NB4 (cell line): ENCODE data around the gene PDLIM7.
A peak's percentile ranks its signal among the peaks of the same experiment; 100 is the strongest.

Experiments used
- DNase-seq: peaks from one replicate; pipeline ENCODE4 v3.0.0; 2010; ENCODE audit warnings: low read depth
- H3K4me3 ChIP-seq: one replicate; pipeline ENCODE4 v1.5.1; 2011; ENCODE audit warnings: mild to moderate bottlenecking, low read depth, low read length, moderate library complexity
- MAX ChIP-seq: IDR thresholded peaks from 2 replicates; pipeline ENCODE4 v1.6.1; 2011; ENCODE audit warnings: low read depth, low read length
- MYC ChIP-seq: IDR thresholded peaks from 2 replicates; pipeline ENCODE4 v1.6.1; 2011; ENCODE audit warnings: low read depth, low read length
- POLR2A ChIP-seq: IDR thresholded peaks from 2 replicates; pipeline ENCODE4 v1.6.1; 2011; ENCODE audit warnings: mild to moderate bottlenecking; ENCODE audit not compliant: insufficient read length; ENCODE audit errors: extremely low read depth
- TF ChIP-seq, protein P1 (sequence below): IDR thresholded peaks from one replicate; pipeline ENCODE4 v1.5.1; 2012; ENCODE audit warnings: low read depth, low read length

PDLIM7 gene

GRCh38 chr5:177433658-177434217 lies 63.7 kb downstream of the PDLIM7 start:
- peak; percentile 1 for DNase-seq
- TF ChIP-seq, protein P1, sequence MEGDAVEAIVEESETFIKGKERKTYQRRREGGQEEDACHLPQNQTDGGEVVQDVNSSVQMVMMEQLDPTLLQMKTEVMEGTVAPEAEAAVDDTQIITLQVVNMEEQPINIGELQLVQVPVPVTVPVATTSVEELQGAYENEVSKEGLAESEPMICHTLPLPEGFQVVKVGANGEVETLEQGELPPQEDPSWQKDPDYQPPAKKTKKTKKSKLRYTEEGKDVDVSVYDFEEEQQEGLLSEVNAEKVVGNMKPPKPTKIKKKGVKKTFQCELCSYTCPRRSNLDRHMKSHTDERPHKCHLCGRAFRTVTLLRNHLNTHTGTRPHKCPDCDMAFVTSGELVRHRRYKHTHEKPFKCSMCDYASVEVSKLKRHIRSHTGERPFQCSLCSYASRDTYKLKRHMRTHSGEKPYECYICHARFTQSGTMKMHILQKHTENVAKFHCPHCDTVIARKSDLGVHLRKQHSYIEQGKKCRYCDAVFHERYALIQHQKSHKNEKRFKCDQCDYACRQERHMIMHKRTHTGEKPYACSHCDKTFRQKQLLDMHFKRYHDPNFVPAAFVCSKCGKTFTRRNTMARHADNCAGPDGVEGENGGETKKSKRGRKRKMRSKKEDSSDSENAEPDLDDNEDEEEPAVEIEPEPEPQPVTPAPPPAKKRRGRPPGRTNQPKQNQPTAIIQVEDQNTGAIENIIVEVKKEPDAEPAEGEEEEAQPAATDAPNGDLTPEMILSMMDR = no peak
- TF ChIP-seq MYC (no peak), POLR2A (no peak), MAX (no peak)
- no peak overlapping the region for H3K4me3 ChIP-seq
